ENCODE measurements around the gene MZB1. TPM values are rescaled to one million over a fixed set of nuclear protein-coding genes. Genes with fewer than 3 reads are reported as not detected.

The MZB1 gene
- total and polyA plus RNA-seq, 2 of the 13 experiments (the other 11 are each of a cell fraction or from before 2014, with no cell fraction given) = 0.31 to 0.40 TPM

- TF ChIP-seq GLMP (CRISPR knock-in tag; IDR thresholded peaks at IDR 0.05; ENCODE audit: borderline replicate concordance) (no peak), ZSCAN5A (CRISPR knock-in tag; IDR thresholded peaks at IDR 0.05; ENCODE audit: borderline replicate concordance) (no peak), ZNF563 (CRISPR knock-in tag; IDR thresholded peaks at IDR 0.05) (0 out of 2 replicates have a peak, but pooled peaks have one; percentile 58), ZFP36L1 (CRISPR knock-in tag; IDR thresholded peaks at IDR 0.05) (no peak), RAD21 (CRISPR knock-in tag; IDR thresholded peaks at IDR 0.05) (0 out of 2 replicates have a peak, but pooled peaks have one; percentile 19), ZNF143 (CRISPR knock-in tag; IDR thresholded peaks at IDR 0.05) (peak; percentile 98), ZMYM2 (CRISPR knock-in tag; IDR thresholded peaks at IDR 0.05) (no peak), CEBPG (CRISPR knock-in tag; IDR thresholded peaks at IDR 0.05) (no peak), ZNF713 (CRISPR knock-in tag; IDR thresholded peaks at IDR 0.05) (no peak), ZNF430 (CRISPR knock-in tag; IDR thresholded peaks at IDR 0.05) (no peak), SOX6 (IDR thresholded peaks at IDR 0.05) (no peak), SOX6 (CRISPR knock-in tag; IDR thresholded peaks at IDR 0.05) (peak; percentile 59; the same call in 1 of the 2 replicates), ZNF572 (CRISPR knock-in tag; IDR thresholded peaks at IDR 0.05) (no peak), ZFP82 (CRISPR knock-in tag; IDR thresholded peaks at IDR 0.05; ENCODE audit: borderline replicate concordance) (no peak), FOXM1 (CRISPR knock-in tag; IDR thresholded peaks at IDR 0.05) (no peak), HOXA5 (CRISPR knock-in tag; IDR thresholded peaks at IDR 0.05) (no peak), ZNF790 (CRISPR knock-in tag; IDR thresholded peaks at IDR 0.05; ENCODE audit: borderline replicate concordance) (no peak)
- TF ChIP-seq, protein P1, sequence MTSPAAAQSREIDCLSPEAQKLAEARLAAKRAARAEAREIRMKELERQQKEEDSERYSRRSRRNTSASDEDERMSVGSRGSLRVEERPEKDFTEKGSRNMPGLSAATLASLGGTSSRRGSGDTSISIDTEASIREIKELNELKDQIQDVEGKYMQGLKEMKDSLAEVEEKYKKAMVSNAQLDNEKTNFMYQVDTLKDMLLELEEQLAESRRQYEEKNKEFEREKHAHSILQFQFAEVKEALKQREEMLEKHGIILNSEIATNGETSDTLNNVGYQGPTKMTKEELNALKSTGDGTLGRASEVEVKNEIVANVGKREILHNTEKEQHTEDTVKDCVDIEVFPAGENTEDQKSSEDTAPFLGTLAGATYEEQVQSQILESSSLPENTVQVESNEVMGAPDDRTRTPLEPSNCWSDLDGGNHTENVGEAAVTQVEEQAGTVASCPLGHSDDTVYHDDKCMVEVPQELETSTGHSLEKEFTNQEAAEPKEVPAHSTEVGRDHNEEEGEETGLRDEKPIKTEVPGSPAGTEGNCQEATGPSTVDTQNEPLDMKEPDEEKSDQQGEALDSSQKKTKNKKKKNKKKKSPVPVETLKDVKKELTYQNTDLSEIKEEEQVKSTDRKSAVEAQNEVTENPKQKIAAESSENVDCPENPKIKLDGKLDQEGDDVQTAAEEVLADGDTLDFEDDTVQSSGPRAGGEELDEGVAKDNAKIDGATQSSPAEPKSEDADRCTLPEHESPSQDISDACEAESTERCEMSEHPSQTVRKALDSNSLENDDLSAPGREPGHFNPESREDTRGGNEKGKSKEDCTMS (CRISPR knock-in tag; conservative IDR thresholded peaks at IDR 0.05) = no peak
- TF ChIP-seq, protein P2, sequence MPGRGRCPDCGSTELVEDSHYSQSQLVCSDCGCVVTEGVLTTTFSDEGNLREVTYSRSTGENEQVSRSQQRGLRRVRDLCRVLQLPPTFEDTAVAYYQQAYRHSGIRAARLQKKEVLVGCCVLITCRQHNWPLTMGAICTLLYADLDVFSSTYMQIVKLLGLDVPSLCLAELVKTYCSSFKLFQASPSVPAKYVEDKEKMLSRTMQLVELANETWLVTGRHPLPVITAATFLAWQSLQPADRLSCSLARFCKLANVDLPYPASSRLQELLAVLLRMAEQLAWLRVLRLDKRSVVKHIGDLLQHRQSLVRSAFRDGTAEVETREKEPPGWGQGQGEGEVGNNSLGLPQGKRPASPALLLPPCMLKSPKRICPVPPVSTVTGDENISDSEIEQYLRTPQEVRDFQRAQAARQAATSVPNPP (CRISPR knock-in tag; IDR thresholded peaks at IDR 0.05) = no peak
- TF ChIP-seq, protein P3, sequence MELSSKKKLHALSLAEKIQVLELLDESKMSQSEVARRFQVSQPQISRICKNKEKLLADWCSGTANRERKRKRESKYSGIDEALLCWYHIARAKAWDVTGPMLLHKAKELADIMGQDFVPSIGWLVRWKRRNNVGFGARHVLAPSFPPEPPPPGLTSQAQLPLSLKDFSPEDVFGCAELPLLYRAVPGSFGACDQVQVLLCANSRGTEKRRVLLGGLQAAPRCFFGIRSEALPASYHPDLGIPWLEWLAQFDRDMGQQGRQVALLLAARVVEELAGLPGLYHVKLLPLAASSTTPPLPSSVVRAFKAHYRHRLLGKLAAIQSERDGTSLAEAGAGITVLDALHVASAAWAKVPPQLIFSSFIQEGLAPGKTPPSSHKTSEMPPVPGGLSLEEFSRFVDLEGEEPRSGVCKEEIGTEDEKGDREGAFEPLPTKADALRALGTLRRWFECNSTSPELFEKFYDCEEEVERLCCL (CRISPR knock-in tag; IDR thresholded peaks at IDR 0.05; ENCODE audit: borderline replicate concordance) = no peak
- TF ChIP-seq, protein P4, sequence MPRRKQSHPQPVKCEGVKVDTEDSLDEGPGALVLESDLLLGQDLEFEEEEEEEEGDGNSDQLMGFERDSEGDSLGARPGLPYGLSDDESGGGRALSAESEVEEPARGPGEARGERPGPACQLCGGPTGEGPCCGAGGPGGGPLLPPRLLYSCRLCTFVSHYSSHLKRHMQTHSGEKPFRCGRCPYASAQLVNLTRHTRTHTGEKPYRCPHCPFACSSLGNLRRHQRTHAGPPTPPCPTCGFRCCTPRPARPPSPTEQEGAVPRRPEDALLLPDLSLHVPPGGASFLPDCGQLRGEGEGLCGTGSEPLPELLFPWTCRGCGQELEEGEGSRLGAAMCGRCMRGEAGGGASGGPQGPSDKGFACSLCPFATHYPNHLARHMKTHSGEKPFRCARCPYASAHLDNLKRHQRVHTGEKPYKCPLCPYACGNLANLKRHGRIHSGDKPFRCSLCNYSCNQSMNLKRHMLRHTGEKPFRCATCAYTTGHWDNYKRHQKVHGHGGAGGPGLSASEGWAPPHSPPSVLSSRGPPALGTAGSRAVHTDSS (CRISPR knock-in tag; conservative IDR thresholded peaks at IDR 0.05) = no peak
These were observed 49.5 kb upstream of the MZB1 start, which contains the start of gene DNAJC18 (continued) for GRCh38 chr5:139439013-139439903.
